HCT116 (cell line): ENCODE data around the gene ZBED3.

Experiments used
- ATF3 ChIP-seq: IDR thresholded peaks from 2 replicates; pipeline ENCODE4 v1.6.1; 2012
- CEBPB ChIP-seq: IDR thresholded peaks from 2 replicates; pipeline ENCODE4 v1.6.1; 2012; ENCODE audit warnings: low read depth
- CTCF ChIP-seq, 3 experiments: fragments of 200-600 bp in 1 of 3; sonication (generic) in 1 of 3; IDR thresholded peaks in 2 of 3; conservative IDR thresholded peaks in 1 of 3; 2 replicates each; pipeline ENCODE4 v1.5.1; 2012 to 2017; ENCODE audit warnings: low read depth in 2 of 3, low read length in 2 of 3, antibody characterized with exemption in 1 of 3, borderline replicate concordance in 1 of 3, control low read depth in 1 of 3, mild to moderate bottlenecking in 1 of 3, mixed read lengths in 1 of 3, mixed run types in 1 of 3, moderate library complexity in 1 of 3; ENCODE audit not compliant: insufficient read depth in 1 of 3
- EZH2 ChIP-seq: fragments of 200-600 bp; sonication (generic); IDR thresholded peaks from 2 replicates; pipeline ENCODE4 v1.6.1; 2017; ENCODE audit warnings: antibody characterized with exemption, mixed run types
- POLR2A ChIP-seq: IDR thresholded peaks from 2 replicates; pipeline ENCODE4 v1.7.0; 2011; ENCODE audit warnings: borderline replicate concordance; ENCODE audit not compliant: insufficient read depth, insufficient read length; ENCODE audit errors: extremely low read depth
- POLR2AphosphoS5 ChIP-seq: IDR thresholded peaks from 2 replicates; pipeline ENCODE4 v1.6.1; 2011; ENCODE audit warnings: mild to moderate bottlenecking, low read depth, low read length, moderate library complexity
- REST ChIP-seq: IDR thresholded peaks from 2 replicates; pipeline ENCODE4 v1.6.1; 2012; ENCODE audit warnings: low read depth
- SRF ChIP-seq: IDR thresholded peaks from 2 replicates; pipeline ENCODE4 v1.6.1; 2012; ENCODE audit warnings: low read depth
- ZFX ChIP-seq: fragments of 450-650 bp; IDR thresholded peaks from 2 replicates; pipeline ENCODE4 v1.6.1; 2017

GRCh38 chr5:77101298-77101697 lies 14.2 kb upstream of the ZBED3 start:
- TF ChIP-seq CTCF (IDR thresholded peaks at IDR 0.05 in 2 of 3, conservative IDR thresholded peaks at IDR 0.05 in 1 of 3; ENCODE audit: borderline replicate concordance in 1 of 3, insufficient read depth in 1 of 3, low read depth in 2 of 3, low read length in 2 of 3) (no peak), ATF3 (no peak), POLR2AphosphoS5 (no peak), CEBPB (no peak; the same call in 1 of the 2 replicates), POLR2A (no peak), REST (no peak), ZFX (no peak), SRF (no peak), EZH2 (no peak)
